ENCODE data around the gene CRYBA2. TPM values are rescaled to one million over a fixed set of nuclear protein-coding genes. Genes with fewer than 3 reads are reported as not detected.

The CRYBA2 gene, protein sequence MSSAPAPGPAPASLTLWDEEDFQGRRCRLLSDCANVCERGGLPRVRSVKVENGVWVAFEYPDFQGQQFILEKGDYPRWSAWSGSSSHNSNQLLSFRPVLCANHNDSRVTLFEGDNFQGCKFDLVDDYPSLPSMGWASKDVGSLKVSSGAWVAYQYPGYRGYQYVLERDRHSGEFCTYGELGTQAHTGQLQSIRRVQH
- total RNA-seq: not detected
- long read RNA-seq: 0 reads

- H3K4me3 ChIP-seq: peak within 1 kb of the TSS; percentile 35
- H3K36me3 ChIP-seq: no peaks in the 10 kb centered on the region
- intact Hi-C loops (cut with DNase I): no loop called here
- peaks cover 84% of the 10 kb centered on the region for H3K27me3 ChIP-seq
- ATAC-seq (peak; percentile 2), DNase-seq (peak; percentile 66)
- peaks cover 20% of the 10 kb centered on the region for H3K4me1 ChIP-seq
- no peak within 1 kb of the TSS for H3K27ac ChIP-seq
- no peaks in the 10 kb centered on the region for H3K9me3 ChIP-seq
- TF ChIP-seq CTCF (IDR thresholded peaks at IDR 0.05): no peak
These were observed at the start of gene CRYBA2 for GRCh38 chr2:218993345-218994315. Gene CRYBA2 (minus strand): TSS chr2:218993422. CDS start chr2:218993176, 246 bp downstream.

- Histone ChIP-seq H3K4me3 (no peak overlapping the region), H3K27me3 (peaks cover 77% of the 10 kb centered on the region), H3K4me1 (no peaks in the 10 kb centered on the region), H3K27ac (no peak overlapping the region), H3K36me3 (no peaks in the 10 kb centered on the region), H3K9me3 (no peaks in the 10 kb centered on the region)
- intact Hi-C loops (cut with DNase I): no loop called here
- DNase-seq (no peak), ATAC-seq (no peak)
- TF ChIP-seq CTCF (IDR thresholded peaks at IDR 0.05): no peak
These were observed 49.5 kb upstream of the CRYBA2 start for GRCh38 chr2:219042750-219043149.

GRCh38 chr2:219042157-219042556, 48.9 kb upstream of the CRYBA2 start:
- H3K4me3 ChIP-seq: no peak overlapping the region
- DNase-seq: no peak
- no peaks in the 10 kb centered on the region for H3K4me1 ChIP-seq
- no peak overlapping the region for H3K27ac ChIP-seq
- ATAC-seq: no peak
- H3K9me3 ChIP-seq: no peaks in the 10 kb centered on the region
- no peak for TF ChIP-seq CTCF (IDR thresholded peaks at IDR 0.05)
- intact Hi-C loops (cut with DNase I): no loop called here
- H3K27me3 ChIP-seq: peaks cover 76% of the 10 kb centered on the region
- no peaks in the 10 kb centered on the region for H3K36me3 ChIP-seq

- Histone ChIP-seq H3K4me3 (peak within 1 kb of the TSS; percentile 15), H3K36me3 (no peaks in the 10 kb centered on the region), H3K4me1 (no peaks in the 10 kb centered on the region), H3K27me3 (peaks cover 76% of the 10 kb centered on the region), H3K9me3 (no peaks in the 10 kb centered on the region), H3K27ac (no peak within 1 kb of the TSS)
- no peak for DNase-seq
- intact Hi-C loops (cut with DNase I): no loop called here
- no peak for TF ChIP-seq CTCF (IDR thresholded peaks at IDR 0.05)
- ATAC-seq: peak; percentile 63
These were observed 48.0 kb upstream of the CRYBA2 start, which contains the start of gene CFAP65 for GRCh38 chr2:219041252-219041651. Gene CFAP65 (minus strand): TSS chr2:219041516. CDS start chr2:219039048, 2,468 bp downstream.

GRCh38 chr2:219038600-219038999, 45.4 kb upstream of the CRYBA2 start:
- H3K4me1 ChIP-seq: no peaks in the 10 kb centered on the region
- H3K27ac ChIP-seq: no peak overlapping the region
- H3K36me3 ChIP-seq: no peaks in the 10 kb centered on the region
- no peak for ATAC-seq
- DNase-seq: no peak
- intact Hi-C loops (cut with DNase I): no loop called here
- H3K27me3 ChIP-seq: peaks cover 66% of the 10 kb centered on the region
- H3K4me3 ChIP-seq: no peak overlapping the region
- no peak for TF ChIP-seq CTCF (IDR thresholded peaks at IDR 0.05)
- no peaks in the 10 kb centered on the region for H3K9me3 ChIP-seq
